Natural killer cell (primary cell): ENCODE measurements around the gene SHBG. TPM values are rescaled to one million over a fixed set of nuclear protein-coding genes. Genes with fewer than 3 reads are reported as not detected.
A peak's percentile ranks its signal among the peaks of the same experiment; 100 is the strongest.

Experiments used
- ATAC-seq, 3 donors: fragments of 150-1000 bp in 2 of 3; fragments of 200-7000 bp in 1 of 3; cut with Tn5 transposase; 1 replicate in 1 of 3; 2 replicates in 2 of 3; pipeline ENCODE4 v1.10.0; 2021; ENCODE audit warnings: mild to moderate bottlenecking in 2 of 3, moderate library complexity in 2 of 3
- DNase-seq, 2 donors: peaks; one replicate each; pipeline versions ENCODE4 v3.0.0 to v3.0.0-alpha.2; 2013 to 2021; ENCODE audit warnings: mixed read lengths in 1 of 2
- H3K27ac ChIP-seq: one replicate; pipeline ENCODE4 v1.5.1; 2013; ENCODE audit warnings: mild to moderate bottlenecking, low read length
- H3K27me3 ChIP-seq: one replicate; pipeline ENCODE4 v1.6.1; 2013; ENCODE audit warnings: low read length; ENCODE audit not compliant: control insufficient read depth, insufficient read depth
- H3K36me3 ChIP-seq: one replicate; pipeline ENCODE4 v1.6.1; 2013; ENCODE audit warnings: low read length; ENCODE audit not compliant: control insufficient read depth, insufficient read depth
- H3K4me1 ChIP-seq: one replicate; pipeline ENCODE4 v1.6.1; 2013; ENCODE audit warnings: low read length; ENCODE audit not compliant: control insufficient read depth, insufficient read depth
- H3K4me3 ChIP-seq: one replicate; pipeline ENCODE4 v1.5.1; 2013; ENCODE audit warnings: low read length
- H3K9me3 ChIP-seq: one replicate; pipeline ENCODE4 v1.6.1; 2013; ENCODE audit warnings: low read length; ENCODE audit not compliant: control insufficient read depth, insufficient read depth
- H3K27ac Mint-ChIP-seq, 2 donors: one replicate each; pipeline ENCODE4 v1.8.0; 2022; ENCODE audit warnings: mild to moderate bottlenecking in 2 of 2, mixed read lengths in 2 of 2, moderate library complexity in 1 of 2
- H3K27me3 Mint-ChIP-seq, 2 donors: one replicate each; pipeline ENCODE4 v1.8.0; 2022; ENCODE audit warnings: low read depth in 2 of 2, mixed read lengths in 2 of 2
- H3K36me3 Mint-ChIP-seq: one replicate; pipeline ENCODE4 v1.8.0; 2022; ENCODE audit warnings: mixed read lengths
- H3K4me1 Mint-ChIP-seq, 2 donors: one replicate each; pipeline ENCODE4 v1.8.0; 2022; ENCODE audit warnings: mixed read lengths in 2 of 2
- H3K4me3 Mint-ChIP-seq: one replicate; pipeline ENCODE4 v1.8.0; 2022; ENCODE audit warnings: mild to moderate bottlenecking, moderate library complexity, mixed read lengths
- H3K9me3 Mint-ChIP-seq, 2 donors: one replicate each; pipeline ENCODE4 v1.8.0; 2022; ENCODE audit warnings: mixed read lengths in 2 of 2
- WGBS: methylation state at CpG from one replicate; pipeline ENCODE4 v1.1.7; 2013; ENCODE audit warnings: missing lambda C conversion rate; ENCODE audit not compliant: insufficient coverage; 5-methylcytosine and 5-hydroxymethylcytosine counted together
- intact Hi-C: fragments of 100-400 bp; cut with micrococcal nuclease; formaldehyde crosslinking; loops from one replicate; pipeline ENCODE4 v1.14.2; 2022
- total RNA-seq, 4 donors: library from RNA; stranded (reverse); fragments of 120-200 nt in 1 of 4; gene quantifications; one replicate each; pipeline versions ENCODE4 v1.2.3 to v1.2.4, GENCODE V29; 2013 to 2022
- TF ChIP-seq, protein P1 (sequence below): fragments of 200-600 bp; IDR thresholded peaks from one replicate; pipeline ENCODE4 v1.8.0; 2022; ENCODE audit warnings: antibody characterized with exemption

Gene SHBG
- total RNA-seq, 3 donors from 2014 or later (not counting 1 experiment from before 2014, with no cell fraction given) = not detected

DNA sequence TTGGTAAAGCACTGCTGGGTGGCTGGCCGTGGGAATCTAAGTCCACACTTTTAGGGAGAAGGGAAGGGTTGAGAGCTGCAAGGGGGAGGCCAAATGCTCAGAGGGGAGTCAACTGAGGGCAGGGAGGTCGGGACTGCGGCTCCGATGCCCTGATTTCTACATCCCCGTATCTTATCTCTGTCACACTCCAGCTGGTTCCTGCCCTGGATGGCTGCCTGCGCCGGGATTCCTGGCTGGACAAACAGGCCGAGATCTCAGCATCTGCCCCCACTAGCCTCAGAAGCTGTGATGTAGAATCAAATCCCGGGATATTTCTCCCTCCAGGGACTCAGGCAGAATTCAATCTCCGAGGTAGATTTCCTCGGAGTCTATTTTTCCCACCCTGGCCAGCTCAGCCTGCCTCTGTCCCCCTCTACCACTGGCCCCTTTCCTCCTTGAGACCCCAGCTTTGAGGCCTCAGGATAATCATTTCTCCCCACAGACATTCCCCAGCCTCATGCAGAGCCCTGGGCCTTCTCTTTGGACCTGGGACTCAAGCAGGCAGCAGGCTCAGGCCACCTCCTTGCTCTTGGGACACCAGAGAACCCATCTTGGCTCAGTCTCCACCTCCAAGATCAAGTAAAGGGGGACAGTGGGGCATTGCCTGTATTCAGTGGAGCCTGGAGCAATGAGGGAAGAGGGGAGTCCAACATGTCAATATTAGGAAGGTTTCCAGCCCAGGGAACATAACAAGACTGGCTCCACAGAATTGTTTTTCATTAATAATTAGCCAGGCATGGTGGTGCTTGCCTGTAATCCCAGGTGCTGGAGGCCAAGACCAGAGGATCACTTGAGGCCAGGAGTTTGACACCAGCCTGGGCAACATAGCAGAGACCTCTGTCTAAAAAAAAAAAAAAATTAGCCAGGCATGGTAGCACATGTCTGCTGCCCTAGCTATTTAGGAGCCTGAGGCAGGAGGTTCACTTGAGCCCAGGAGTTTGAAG is 1.8 kb downstream of the SHBG start:
- H3K27me3 ChIP-seq = no peaks in the 10 kb centered on the region
- H3K9me3 Mint-ChIP-seq = no peaks in the 10 kb centered on the region
- no peak overlapping the region for H3K27ac Mint-ChIP-seq
- TF ChIP-seq, protein P1, sequence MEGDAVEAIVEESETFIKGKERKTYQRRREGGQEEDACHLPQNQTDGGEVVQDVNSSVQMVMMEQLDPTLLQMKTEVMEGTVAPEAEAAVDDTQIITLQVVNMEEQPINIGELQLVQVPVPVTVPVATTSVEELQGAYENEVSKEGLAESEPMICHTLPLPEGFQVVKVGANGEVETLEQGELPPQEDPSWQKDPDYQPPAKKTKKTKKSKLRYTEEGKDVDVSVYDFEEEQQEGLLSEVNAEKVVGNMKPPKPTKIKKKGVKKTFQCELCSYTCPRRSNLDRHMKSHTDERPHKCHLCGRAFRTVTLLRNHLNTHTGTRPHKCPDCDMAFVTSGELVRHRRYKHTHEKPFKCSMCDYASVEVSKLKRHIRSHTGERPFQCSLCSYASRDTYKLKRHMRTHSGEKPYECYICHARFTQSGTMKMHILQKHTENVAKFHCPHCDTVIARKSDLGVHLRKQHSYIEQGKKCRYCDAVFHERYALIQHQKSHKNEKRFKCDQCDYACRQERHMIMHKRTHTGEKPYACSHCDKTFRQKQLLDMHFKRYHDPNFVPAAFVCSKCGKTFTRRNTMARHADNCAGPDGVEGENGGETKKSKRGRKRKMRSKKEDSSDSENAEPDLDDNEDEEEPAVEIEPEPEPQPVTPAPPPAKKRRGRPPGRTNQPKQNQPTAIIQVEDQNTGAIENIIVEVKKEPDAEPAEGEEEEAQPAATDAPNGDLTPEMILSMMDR = no peak
- H3K27ac ChIP-seq = no peak overlapping the region
- DNase-seq (no peak), ATAC-seq (no peak)
- peaks cover 8% of the 10 kb centered on the region in 2 donors for H3K4me1 Mint-ChIP-seq
- peaks cover 0 to 6% of the 10 kb centered on the region in 2 donors for H3K27me3 Mint-ChIP-seq
- 90% methylated on average over 11 of the region's 11 CpGs for WGBS
- H3K36me3 Mint-ChIP-seq = no peaks in the 10 kb centered on the region
- H3K4me3 Mint-ChIP-seq = no peak overlapping the region
- H3K4me1 ChIP-seq = peaks cover 13% of the 10 kb centered on the region
- intact Hi-C loops = no loop called here
- H3K9me3 ChIP-seq = no peaks in the 10 kb centered on the region
- no peaks in the 10 kb centered on the region for H3K36me3 ChIP-seq
- no peak overlapping the region for H3K4me3 ChIP-seq

DNA sequence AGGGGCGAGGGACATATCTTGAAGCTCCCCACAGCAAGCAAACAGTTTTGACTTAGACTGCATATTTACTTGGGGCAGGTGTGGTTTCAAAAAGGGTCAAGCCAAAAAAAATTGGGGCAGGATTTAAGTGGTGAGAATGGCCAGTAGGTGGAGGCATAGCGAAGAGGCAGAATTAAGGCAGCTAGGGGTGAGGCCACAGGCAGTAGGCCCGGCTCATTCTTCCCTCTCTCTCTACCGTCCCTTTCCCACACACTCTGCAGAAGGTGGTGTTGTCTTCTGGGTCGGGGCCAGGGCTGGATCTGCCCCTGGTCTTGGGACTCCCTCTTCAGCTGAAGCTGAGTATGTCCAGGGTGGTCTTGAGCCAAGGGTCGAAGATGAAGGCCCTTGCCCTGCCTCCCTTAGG is 2.6 kb downstream of the SHBG start:
- H3K4me1 Mint-ChIP-seq = peaks cover 0 to under 1% of the 10 kb centered on the region in 2 donors
- H3K27me3 Mint-ChIP-seq = peaks cover 0 to 6% of the 10 kb centered on the region in 2 donors
- H3K9me3 ChIP-seq = no peaks in the 10 kb centered on the region
- peak in 1 of 2 donors; percentile 62 for DNase-seq
- no peak for ATAC-seq
- H3K27ac ChIP-seq = no peak overlapping the region
- no peaks in the 10 kb centered on the region for H3K27me3 ChIP-seq
- intact Hi-C loops = no loop called here
- no peaks in the 10 kb centered on the region for H3K36me3 ChIP-seq
- TF ChIP-seq, protein P1 = no peak
- 41% methylated on average over 6 of the region's 6 CpGs for WGBS
- H3K9me3 Mint-ChIP-seq = no peaks in the 10 kb centered on the region
- no peak overlapping the region for H3K27ac Mint-ChIP-seq
- H3K4me3 ChIP-seq = no peak overlapping the region
- H3K4me1 ChIP-seq = peaks cover 7% of the 10 kb centered on the region
- H3K36me3 Mint-ChIP-seq = no peaks in the 10 kb centered on the region
- no peak overlapping the region for H3K4me3 Mint-ChIP-seq

DNA sequence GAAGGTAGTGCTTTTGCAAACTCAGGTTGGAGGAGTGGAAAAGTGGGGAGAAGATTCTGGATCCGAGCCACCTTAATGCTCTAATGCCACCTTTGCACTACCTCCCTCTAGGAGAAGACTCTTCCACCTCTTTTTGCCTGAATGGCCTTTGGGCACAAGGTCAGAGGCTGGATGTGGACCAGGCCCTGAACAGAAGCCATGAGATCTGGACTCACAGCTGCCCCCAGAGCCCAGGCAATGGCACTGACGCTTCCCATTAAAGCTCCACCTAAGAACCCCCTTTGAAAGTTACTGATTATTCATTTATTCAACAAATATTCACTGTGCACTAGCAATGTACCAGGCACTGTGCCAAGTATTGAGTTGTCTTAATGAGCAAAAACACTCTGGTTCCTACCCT is 3.2 kb downstream of the SHBG start:
- Mint-ChIP-seq H3K4me3 (no peak overlapping the region), H3K27ac (no peak overlapping the region), H3K4me1 (no peaks in the 10 kb centered on the region), H3K36me3 (no peaks in the 10 kb centered on the region), H3K9me3 (no peaks in the 10 kb centered on the region), H3K27me3 (peaks cover 0 to 6% of the 10 kb centered on the region in 2 donors)
- DNase-seq = no peak
- Histone ChIP-seq H3K27ac (no peak overlapping the region), H3K27me3 (no peaks in the 10 kb centered on the region), H3K4me3 (no peak overlapping the region), H3K4me1 (peaks cover 4% of the 10 kb centered on the region), H3K36me3 (no peaks in the 10 kb centered on the region), H3K9me3 (no peaks in the 10 kb centered on the region)
- WGBS = 91% methylated on average over 2 of the region's 2 CpGs
- TF ChIP-seq, protein P1 = no peak
- intact Hi-C loops = no loop called here
- ATAC-seq = no peak
